HepG2 (cell line): Measurements from ENCODE around the gene KAZALD1. TPM values are rescaled to one million over a fixed set of nuclear protein-coding genes. Genes with fewer than 3 reads are reported as not detected.

Source experiments
- BRD4 ChIP-seq: sonication (generic); formaldehyde crosslinking; IDR thresholded peaks from 2 replicates; pipeline ENCODE4 v1.4.0; 2020; ENCODE audit warnings: missing genetic modification reagents
- CBX2 ChIP-seq, 2 experiments: fragments of 200-600 bp in 1 of 2; sonication (generic); formaldehyde crosslinking in 1 of 2; IDR thresholded peaks; 2 replicates each; pipeline versions ENCODE4 v1.7.0 to v1.8.1; 2018 to 2022; ENCODE audit warnings: low read depth in 2 of 2, low read length in 1 of 2, mild to moderate bottlenecking in 1 of 2, missing genetic modification reagents in 1 of 2
- CREM ChIP-seq, 2 experiments: sonication (generic) in 1 of 2; formaldehyde crosslinking in 1 of 2; IDR thresholded peaks; 2 replicates each; pipeline versions ENCODE4 v1.4.0 to v1.6.1; 2016 to 2020; ENCODE audit warnings: antibody characterized with exemption in 1 of 2, mild to moderate bottlenecking in 1 of 2, missing genetic modification reagents in 1 of 2
- HNRNPLL ChIP-seq: fragments of 200-400 bp; formaldehyde crosslinking; IDR thresholded peaks from 2 replicates; pipeline ENCODE4 v1.6.1; 2017; ENCODE audit warnings: mild to moderate bottlenecking, low read depth, low read length; ENCODE audit not compliant: poor library complexity, severe bottlenecking
- IKZF4 ChIP-seq: sonication (generic); formaldehyde crosslinking; IDR thresholded peaks from 2 replicates; pipeline ENCODE4 v1.5.1; 2020; ENCODE audit warnings: borderline replicate concordance, mild to moderate bottlenecking, low read depth, missing genetic modification reagents; ENCODE audit errors: not compliant biosample characterization
- ISX ChIP-seq: sonication (generic); formaldehyde crosslinking; conservative IDR thresholded peaks from 2 replicates; pipeline ENCODE4 v1.5.0; 2020; ENCODE audit warnings: missing genetic modification reagents
- JARID2 ChIP-seq: sonication (generic); formaldehyde crosslinking; IDR thresholded peaks from 2 replicates; pipeline ENCODE4 v1.8.1; 2023; ENCODE audit warnings: missing genetic modification reagents, inconsistent platforms; ENCODE audit not compliant: insufficient replicate concordance
- MTA1 ChIP-seq: sonication (generic); formaldehyde crosslinking; IDR thresholded peaks from 2 replicates; pipeline ENCODE4 v1.4.0; 2020; ENCODE audit warnings: missing genetic modification reagents, mild to moderate bottlenecking, borderline replicate concordance
- NFIB ChIP-seq: sonication (generic); formaldehyde crosslinking; IDR thresholded peaks from 2 replicates; pipeline ENCODE4 v1.9.0; 2021; ENCODE audit warnings: missing genetic modification reagents, mild to moderate bottlenecking, borderline replicate concordance
- SP5 ChIP-seq: IDR thresholded peaks from 2 replicates; pipeline ENCODE4 v1.6.1; 2016; ENCODE audit warnings: low read depth, borderline replicate concordance
- TARDBP ChIP-seq: sonication (generic); formaldehyde crosslinking; IDR thresholded peaks from 2 replicates; pipeline ENCODE4 v1.8.0; 2022; ENCODE audit warnings: mild to moderate bottlenecking, missing genetic modification reagents
- ZNF10 ChIP-seq: sonication (generic); formaldehyde crosslinking; IDR thresholded peaks from 2 replicates; pipeline ENCODE4 v1.4.0; 2020; ENCODE audit warnings: mild to moderate bottlenecking, low read depth, missing genetic modification reagents, borderline replicate concordance
- ZNF343 ChIP-seq: sonication (generic); formaldehyde crosslinking; IDR thresholded peaks from 2 replicates; pipeline ENCODE4 v1.4.0; 2020; ENCODE audit warnings: mild to moderate bottlenecking, missing genetic modification reagents
- ZNF713 ChIP-seq: sonication (generic); formaldehyde crosslinking; IDR thresholded peaks from 2 replicates; pipeline ENCODE4 v1.4.0; 2020; ENCODE audit warnings: mild to moderate bottlenecking, missing genetic modification reagents
- polyA plus RNA-seq, 8 experiments: library from polyadenylated mRNA; depleted of rRNA in 3 of 8; stranded (reverse) in 7 of 8; unstranded in 1 of 8; fragments of >200 nt; fragmentation: Illumina TruSeq in 4 of 8; extraction: Trizol in 4 of 8; gene quantifications; 2 replicates each; pipeline versions ENCODE4 v1.2.1 to v1.2.3, GENCODE V29; 2011 to 2016; ENCODE audit warnings: low read depth in 4 of 8, missing spikeins in 1 of 8, mixed read lengths in 1 of 8; ENCODE audit not compliant: insufficient read depth in 1 of 8
- total RNA-seq, 5 experiments: library from RNA; depleted of rRNA; stranded (reverse); fragments of >200 nt; fragmentation: Illumina TruSeq; extraction: Trizol; gene quantifications; 2 replicates each; pipeline ENCODE4 v1.2.3, GENCODE V29; 2016; ENCODE audit warnings: low read depth in 1 of 5
- TF ChIP-seq, protein P1 (sequence below): sonication (generic); formaldehyde crosslinking; IDR thresholded peaks from 2 replicates; pipeline ENCODE4 v1.9.0; 2021; ENCODE audit warnings: mild to moderate bottlenecking, missing genetic modification reagents
- TF ChIP-seq, protein P2 (sequence below): sonication (generic); formaldehyde crosslinking; IDR thresholded peaks from 2 replicates; pipeline ENCODE4 v1.8.0; 2022; ENCODE audit warnings: missing genetic modification reagents, mild to moderate bottlenecking, moderate library complexity, borderline replicate concordance
- TF ChIP-seq, protein P3 (sequence below): sonication (generic); formaldehyde crosslinking; IDR thresholded peaks from 2 replicates; pipeline ENCODE4 v1.4.0; 2020; ENCODE audit warnings: mild to moderate bottlenecking, missing genetic modification reagents

The KAZALD1 gene
- total and polyA plus RNA-seq, 2 of the 13 experiments (the other 11 are each of a cell fraction or from before 2014, with no cell fraction given), result 16.7 to 27.7 TPM

DNA sequence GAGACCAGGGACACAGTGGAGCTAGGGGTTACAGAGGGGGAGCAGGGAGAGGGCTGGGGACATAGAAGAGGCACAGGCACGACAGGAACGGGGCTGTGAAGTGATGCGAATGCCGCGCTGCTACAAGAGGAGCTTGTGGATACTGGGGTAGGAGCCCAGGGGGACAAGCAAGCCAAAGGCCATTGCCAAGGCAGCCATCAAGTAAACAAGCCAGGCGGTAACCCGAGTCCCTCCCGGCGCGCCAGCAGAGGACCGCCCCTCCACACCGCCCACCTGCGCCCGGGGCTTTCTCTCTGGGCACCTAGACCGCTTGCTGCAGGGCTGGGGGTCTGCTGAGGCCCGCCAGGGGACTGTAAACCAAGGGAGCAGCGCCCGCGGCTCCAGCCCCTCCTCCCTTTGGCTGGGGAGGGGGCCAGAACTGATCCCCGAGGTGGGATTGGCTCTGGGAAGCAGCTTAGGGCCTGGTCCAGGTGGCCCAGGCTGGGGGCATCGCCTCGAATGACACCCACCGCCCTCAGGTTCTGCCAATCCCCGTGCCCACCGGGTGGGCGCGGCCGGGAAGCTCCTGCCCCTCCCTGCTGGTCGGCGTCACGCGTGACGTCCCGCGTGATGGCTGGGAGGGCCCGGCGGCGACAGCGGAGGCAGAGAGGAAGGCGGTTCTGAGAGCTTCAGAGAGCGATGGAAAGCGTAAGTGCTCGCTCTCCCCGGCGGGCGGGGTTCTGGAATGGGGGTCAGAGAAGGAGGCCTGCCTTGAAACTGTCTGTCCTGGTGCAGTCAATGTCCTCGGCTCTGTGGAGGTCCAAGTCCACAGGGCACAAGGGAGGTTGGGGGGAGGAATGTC lies 29.8 kb upstream of the KAZALD1 start (continued):
- TF ChIP-seq, protein P1, sequence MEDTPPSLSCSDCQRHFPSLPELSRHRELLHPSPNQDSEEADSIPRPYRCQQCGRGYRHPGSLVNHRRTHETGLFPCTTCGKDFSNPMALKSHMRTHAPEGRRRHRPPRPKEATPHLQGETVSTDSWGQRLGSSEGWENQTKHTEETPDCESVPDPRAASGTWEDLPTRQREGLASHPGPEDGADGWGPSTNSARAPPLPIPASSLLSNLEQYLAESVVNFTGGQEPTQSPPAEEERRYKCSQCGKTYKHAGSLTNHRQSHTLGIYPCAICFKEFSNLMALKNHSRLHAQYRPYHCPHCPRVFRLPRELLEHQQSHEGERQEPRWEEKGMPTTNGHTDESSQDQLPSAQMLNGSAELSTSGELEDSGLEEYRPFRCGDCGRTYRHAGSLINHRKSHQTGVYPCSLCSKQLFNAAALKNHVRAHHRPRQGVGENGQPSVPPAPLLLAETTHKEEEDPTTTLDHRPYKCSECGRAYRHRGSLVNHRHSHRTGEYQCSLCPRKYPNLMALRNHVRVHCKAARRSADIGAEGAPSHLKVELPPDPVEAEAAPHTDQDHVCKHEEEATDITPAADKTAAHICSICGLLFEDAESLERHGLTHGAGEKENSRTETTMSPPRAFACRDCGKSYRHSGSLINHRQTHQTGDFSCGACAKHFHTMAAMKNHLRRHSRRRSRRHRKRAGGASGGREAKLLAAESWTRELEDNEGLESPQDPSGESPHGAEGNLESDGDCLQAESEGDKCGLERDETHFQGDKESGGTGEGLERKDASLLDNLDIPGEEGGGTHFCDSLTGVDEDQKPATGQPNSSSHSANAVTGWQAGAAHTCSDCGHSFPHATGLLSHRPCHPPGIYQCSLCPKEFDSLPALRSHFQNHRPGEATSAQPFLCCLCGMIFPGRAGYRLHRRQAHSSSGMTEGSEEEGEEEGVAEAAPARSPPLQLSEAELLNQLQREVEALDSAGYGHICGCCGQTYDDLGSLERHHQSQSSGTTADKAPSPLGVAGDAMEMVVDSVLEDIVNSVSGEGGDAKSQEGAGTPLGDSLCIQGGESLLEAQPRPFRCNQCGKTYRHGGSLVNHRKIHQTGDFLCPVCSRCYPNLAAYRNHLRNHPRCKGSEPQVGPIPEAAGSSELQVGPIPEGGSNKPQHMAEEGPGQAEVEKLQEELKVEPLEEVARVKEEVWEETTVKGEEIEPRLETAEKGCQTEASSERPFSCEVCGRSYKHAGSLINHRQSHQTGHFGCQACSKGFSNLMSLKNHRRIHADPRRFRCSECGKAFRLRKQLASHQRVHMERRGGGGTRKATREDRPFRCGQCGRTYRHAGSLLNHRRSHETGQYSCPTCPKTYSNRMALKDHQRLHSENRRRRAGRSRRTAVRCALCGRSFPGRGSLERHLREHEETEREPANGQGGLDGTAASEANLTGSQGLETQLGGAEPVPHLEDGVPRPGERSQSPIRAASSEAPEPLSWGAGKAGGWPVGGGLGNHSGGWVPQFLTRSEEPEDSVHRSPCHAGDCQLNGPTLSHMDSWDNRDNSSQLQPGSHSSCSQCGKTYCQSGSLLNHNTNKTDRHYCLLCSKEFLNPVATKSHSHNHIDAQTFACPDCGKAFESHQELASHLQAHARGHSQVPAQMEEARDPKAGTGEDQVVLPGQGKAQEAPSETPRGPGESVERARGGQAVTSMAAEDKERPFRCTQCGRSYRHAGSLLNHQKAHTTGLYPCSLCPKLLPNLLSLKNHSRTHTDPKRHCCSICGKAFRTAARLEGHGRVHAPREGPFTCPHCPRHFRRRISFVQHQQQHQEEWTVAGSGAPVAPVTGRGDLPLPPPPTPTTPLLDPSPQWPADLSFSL, result no peak
- TF ChIP-seq IKZF4 (CRISPR knock-in tag) (no peak), ISX (no peak), HNRNPLL (peak; percentile 67), ZNF713 (CRISPR knock-in tag) (no peak), ZNF343 (CRISPR knock-in tag) (no peak; the same call in 1 of the 2 replicates), MTA1 (CRISPR knock-in tag) (peak; percentile 74), CREM (IDR thresholded peaks at IDR 0.05) (peak; percentile 34; the same call in 1 of the 2 replicates), CREM (CRISPR knock-in tag; IDR thresholded peaks at IDR 0.05) (no peak), BRD4 (CRISPR knock-in tag) (0 out of 2 replicates have a peak, but pooled peaks have one; percentile 17), ZNF10 (CRISPR knock-in tag) (no peak), CBX2 (IDR thresholded peaks at IDR 0.05; ENCODE audit: low read depth, low read length) (no peak), CBX2 (CRISPR knock-in tag; IDR thresholded peaks at IDR 0.05; ENCODE audit: low read depth) (no peak), NFIB (CRISPR knock-in tag) (no peak), JARID2 (peak; percentile 48), TARDBP (peak; percentile 8; the same call in 1 of the 2 replicates), SP5 (peak; percentile 50; the same call in 1 of the 2 replicates)
- TF ChIP-seq, protein P2, sequence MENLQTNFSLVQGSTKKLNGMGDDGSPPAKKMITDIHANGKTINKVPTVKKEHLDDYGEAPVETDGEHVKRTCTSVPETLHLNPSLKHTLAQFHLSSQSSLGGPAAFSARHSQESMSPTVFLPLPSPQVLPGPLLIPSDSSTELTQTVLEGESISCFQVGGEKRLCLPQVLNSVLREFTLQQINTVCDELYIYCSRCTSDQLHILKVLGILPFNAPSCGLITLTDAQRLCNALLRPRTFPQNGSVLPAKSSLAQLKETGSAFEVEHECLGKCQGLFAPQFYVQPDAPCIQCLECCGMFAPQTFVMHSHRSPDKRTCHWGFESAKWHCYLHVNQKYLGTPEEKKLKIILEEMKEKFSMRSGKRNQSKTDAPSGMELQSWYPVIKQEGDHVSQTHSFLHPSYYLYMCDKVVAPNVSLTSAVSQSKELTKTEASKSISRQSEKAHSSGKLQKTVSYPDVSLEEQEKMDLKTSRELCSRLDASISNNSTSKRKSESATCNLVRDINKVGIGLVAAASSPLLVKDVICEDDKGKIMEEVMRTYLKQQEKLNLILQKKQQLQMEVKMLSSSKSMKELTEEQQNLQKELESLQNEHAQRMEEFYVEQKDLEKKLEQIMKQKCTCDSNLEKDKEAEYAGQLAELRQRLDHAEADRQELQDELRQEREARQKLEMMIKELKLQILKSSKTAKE (CRISPR knock-in tag), result peak; percentile 68; the same call in 1 of the 2 replicates
- TF ChIP-seq, protein P3, sequence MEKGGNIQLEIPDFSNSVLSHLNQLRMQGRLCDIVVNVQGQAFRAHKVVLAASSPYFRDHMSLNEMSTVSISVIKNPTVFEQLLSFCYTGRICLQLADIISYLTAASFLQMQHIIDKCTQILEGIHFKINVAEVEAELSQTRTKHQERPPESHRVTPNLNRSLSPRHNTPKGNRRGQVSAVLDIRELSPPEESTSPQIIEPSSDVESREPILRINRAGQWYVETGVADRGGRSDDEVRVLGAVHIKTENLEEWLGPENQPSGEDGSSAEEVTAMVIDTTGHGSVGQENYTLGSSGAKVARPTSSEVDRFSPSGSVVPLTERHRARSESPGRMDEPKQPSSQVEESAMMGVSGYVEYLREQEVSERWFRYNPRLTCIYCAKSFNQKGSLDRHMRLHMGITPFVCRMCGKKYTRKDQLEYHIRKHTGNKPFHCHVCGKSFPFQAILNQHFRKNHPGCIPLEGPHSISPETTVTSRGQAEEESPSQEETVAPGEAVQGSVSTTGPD (CRISPR knock-in tag), result no peak
